ENCODE results near the gene EDNRA. TPM values are rescaled to one million over a fixed set of nuclear protein-coding genes. Genes with fewer than 3 reads are reported as not detected.
A peak's percentile ranks its signal among the peaks of the same experiment; 100 is the strongest.

The EDNRA gene
- total RNA-seq, 1 experiment from 2014 or later, result not detected

DNA sequence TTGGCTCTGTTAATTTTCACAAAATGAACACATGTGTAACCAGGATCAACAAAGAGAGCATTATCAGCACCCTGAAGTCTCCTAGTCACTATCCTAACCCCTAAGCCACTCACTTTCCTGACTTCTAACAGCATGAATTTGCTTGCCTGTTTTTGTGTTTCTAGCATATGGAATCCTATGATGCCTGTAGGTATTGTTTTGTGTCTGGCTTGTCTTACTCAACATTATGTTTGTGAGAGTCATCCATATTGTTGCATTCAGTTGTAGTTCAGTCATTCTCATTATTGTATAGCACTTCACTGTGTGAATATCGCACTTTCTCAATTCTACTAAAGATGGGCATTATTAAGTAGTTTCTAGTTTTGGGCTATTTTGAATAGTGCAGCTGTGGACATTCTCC, 15.6 kb downstream of the EDNRA start:
- no peak for DNase-seq (ENCODE audit: low spot score)

DNA sequence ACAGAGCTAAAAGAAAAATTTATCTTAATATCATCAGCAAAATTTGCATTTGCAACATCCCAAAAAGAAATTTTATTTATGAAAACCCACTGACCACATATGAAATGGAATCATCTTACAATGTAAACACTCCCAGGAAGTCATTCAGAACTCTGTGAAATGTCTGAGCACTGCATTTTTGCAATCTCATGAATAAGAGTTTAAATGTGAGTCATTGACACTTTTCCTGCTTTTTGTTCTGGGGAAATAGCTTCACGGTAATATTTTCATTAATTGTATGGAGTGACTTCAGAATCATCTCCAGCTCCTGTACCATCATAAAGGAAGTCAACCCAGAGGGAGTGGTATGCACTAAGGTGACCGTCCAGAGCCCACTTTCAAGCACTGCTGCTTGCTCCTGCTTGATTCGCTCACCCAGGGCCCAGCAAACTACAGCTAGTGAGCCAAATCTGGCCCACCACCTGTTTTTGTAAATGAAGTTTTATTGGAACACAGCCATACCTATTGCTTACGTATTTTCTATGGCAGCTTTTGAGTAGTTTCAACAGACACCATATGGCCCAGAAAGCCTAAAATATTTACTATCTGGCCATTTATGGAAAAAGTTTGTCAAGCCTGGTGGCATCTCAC, 17.2 kb downstream of the EDNRA start:
- no peak for DNase-seq (ENCODE audit: low spot score)

DNA sequence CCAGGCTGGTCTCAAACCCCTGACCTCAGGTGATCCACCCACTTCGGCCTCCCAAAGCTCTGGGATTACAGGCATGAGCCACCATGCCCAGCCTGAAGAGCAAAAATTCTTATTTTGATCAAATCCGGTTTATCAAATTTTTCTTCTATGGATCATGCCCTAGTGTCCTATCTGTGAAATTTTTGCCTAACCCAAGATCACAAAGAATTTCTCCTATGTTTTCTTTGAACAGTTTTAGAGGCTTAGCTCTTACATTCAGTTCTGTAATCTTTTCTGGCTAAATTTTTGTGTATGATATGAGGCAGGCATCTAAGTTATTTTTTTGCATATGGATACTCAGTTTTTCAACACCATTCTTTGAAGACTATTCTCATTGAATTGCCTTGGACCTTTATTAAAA, 27.4 kb downstream of the EDNRA start:
- DNase-seq (ENCODE audit: low spot score), result no peak

DNA sequence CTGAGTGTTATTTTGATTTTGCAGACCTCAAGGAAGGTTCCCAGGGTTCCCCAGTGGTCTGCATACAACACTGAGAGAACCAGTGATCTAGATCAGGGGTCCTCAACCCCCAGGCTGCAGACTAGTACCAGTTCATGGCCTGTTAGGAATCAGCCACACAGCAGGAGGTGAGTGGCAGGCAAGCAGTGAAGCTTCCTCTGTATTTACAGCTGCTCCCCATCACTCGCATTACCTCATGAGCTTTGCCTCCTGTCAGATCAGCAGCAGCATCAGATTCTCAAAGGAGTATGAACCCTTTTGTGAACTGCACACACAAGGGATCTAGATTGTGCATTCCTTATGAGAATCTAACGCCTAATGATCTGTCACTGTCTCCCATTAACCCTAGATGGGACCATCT, 28.5 kb downstream of the EDNRA start:
- DNase-seq (ENCODE audit: low spot score), result no peak

DNA sequence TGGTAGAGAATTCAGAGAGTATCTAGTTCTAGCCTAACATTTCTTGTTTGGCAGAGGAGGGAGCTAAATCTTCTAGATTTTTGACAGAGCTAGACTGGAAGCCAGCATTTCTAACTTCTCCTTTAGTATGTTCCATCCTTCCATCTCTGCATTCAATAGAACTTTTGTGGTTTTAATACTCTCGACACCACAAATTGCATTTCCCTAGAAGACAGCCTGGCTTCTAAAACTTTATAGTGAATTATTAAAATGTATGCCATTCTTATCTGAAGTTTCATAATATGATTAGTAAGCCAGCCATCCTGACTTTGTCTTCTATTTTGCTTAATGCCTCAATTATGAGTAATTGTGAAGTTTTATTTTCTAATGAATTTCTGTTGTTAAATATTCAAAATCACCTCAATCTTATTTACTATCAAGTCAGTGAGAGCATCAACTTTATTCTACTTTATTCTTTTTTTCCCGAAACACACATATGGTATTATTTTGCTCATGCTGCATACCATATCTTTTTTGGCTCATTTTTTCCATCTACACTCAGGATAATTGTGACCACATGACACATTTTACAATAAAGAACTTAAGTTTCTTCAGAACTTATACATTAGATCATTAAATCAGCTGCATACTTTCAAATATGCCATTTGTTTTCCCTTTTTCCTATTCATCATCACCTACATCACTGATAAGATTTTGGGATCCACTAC, 30.2 kb downstream of the EDNRA start:
- DNase-seq (ENCODE audit: low spot score), result no peak

DNA sequence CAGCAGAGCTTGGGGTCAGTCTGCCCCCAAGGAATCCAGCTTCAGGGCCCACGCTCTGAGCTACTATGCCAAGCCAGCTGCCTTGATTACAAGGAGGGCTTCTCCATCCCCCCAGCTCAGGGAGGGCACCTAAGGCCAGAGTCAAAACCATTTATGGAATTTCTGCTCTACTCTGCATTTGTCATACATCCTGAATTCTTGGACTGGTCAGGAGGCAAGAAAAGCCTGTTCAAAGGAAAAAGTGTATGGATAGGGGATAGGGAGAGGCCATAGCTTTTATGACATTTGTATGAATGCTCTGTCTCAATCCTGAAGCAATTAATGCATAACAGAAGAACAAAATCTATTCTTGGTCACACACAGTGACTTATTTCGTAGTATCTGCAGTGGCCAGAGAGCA, 32.2 kb downstream of the EDNRA start:
- no peak for DNase-seq (ENCODE audit: low spot score)

DNA sequence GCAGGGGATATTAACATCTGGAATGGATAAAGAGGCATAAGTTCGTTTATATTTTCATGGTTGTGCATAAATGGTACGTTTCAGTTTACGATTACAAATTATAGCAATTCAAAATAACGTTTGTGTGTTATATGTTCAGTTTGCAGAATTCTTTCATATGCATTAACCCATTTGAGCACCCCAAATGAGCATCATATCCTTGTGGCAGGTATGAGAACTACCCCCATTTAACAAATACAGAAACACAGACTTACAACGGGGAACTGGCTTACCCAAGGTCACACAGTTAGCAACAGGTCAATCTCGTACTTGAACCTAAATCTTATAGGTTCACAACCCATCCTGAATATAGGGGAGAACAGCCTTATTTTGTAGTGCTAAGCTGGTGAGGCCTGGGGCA, 33.1 kb downstream of the EDNRA start:
- DNase-seq (ENCODE audit: low spot score), result no peak

DNA sequence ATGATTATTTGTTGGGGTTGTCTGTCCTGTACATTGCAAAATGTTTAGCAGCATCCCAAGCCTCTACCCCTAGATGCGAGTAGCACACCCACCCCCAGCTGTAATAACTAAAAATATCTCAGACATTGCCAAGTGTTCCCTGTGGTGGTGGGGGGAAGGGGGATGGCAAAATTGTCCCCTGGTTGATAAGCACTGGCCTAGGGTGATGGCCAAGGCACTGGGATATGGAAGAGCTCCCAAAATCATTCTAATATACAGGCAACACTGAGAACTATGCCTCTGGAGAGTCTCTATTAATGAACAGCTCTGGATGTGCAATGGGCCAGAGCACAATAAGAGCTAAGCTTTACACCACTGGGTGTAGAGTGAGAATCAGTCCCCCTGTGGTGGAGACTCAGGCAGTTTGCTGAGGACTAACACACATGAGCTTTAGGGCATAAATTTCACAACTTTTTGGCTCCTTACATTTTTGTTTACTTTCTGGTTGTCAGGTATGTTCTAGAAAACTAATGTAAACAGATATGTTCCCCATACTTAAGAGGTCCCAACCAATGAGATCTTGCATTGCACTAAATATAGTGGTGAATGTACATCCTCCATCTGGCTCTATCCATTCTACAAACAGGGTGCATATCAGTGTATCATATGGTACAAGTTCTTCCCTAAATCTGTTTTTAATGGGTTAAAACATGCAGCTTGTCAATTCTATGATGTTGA, 34.5 kb downstream of the EDNRA start:
- DNase-seq (ENCODE audit: low spot score), result no peak

DNA sequence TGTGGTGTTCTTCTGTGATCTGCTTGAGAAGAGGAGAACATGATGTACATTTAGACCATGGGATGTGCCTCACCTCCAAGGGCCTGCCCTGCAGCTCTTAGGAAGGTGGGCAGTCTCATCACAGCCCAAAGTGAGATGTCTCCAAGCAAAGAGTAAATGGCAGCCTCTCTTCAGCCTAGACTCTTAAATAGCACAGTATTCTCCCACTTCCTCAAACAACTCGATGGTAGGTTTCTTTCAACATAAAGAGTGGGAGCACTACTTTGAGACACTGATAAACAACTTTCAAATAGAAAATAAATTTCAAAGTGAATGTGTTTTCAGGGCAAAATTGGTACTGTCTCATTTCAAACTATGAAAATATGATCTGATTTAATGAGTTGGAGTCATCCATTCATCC, 35.2 kb downstream of the EDNRA start:
- DNase-seq (ENCODE audit: low spot score), result no peak

DNA sequence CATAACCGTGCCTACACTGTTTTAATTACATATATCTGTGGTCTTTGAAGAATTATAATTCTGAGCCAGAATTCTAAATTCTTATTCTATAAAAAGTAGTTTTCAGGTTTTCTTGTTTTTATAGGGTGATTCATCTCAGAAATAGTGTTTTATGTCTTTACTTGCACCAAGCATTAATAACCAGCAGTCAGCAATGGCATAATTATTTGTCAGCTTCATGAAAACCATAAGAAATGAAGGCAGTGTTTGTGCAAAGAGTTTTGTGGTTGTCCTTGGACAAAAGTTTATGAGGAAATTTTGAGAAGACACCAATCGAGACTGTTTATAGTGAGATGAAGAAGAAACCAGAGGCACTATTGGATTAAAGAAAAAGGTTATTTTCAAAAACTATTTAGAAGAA, 37.2 kb downstream of the EDNRA start:
- DNase-seq (ENCODE audit: low spot score), result no peak

DNA sequence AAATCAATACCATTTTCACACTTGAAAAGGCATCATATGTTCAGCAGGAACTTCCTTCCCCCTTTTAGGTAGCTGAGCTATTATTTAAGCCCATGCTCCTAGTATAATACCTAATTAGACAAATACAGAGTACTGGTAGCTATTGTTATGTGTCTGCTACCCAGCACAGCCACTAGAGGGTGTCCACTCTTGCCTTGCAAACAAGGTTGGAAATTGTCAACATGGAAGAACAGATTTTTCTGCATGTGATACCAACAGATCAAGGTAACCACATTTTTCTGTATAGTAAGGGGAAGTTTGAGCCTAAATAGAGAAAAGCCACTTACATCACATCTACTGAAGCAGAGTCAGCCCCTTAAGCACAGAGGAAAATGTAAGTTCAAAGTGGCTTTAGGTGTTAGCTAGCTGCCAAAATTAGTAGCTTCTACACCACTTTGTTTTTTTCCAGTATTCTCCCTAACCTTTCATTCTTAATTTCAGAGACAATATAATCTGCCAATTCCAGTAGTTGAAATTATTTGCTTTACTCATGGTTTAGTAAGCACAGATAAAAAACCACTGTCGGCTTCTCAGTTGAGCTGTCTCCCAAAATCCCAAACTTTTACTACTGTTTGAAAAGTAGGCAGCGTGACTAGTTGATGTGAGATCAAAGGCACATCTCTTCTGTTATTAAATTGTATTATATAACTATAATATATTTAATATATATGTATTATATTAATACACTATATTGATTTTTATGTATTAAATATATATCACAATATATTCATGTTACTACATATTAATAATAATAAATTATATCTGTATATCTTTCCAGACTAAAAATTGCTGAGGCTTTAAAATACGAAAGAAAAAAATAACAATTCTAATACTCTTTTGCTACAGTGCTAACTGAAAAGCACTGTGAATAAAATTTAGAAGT, 38.2 kb downstream of the EDNRA start:
- DNase-seq (ENCODE audit: low spot score), result peak; percentile 60

DNA sequence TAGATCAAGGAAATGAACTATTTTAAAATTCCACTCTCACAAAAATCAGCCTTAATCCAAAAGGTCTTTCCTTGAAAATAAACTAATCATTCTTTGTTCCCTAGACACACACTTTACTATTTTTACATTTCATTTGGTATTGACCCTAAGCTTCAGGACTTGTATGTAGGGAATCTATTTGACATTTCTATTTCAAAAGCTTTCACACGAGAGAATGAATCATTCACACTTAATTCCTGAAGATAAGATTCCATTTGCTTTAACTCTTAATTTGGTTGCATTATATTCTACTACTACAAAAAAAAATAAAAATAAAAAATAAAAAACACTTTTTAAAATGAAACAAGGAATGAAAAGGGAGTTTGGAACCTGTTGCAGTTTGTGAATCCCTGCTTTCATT, 43.7 kb downstream of the EDNRA start:
- no peak for DNase-seq (ENCODE audit: low spot score)

DNA sequence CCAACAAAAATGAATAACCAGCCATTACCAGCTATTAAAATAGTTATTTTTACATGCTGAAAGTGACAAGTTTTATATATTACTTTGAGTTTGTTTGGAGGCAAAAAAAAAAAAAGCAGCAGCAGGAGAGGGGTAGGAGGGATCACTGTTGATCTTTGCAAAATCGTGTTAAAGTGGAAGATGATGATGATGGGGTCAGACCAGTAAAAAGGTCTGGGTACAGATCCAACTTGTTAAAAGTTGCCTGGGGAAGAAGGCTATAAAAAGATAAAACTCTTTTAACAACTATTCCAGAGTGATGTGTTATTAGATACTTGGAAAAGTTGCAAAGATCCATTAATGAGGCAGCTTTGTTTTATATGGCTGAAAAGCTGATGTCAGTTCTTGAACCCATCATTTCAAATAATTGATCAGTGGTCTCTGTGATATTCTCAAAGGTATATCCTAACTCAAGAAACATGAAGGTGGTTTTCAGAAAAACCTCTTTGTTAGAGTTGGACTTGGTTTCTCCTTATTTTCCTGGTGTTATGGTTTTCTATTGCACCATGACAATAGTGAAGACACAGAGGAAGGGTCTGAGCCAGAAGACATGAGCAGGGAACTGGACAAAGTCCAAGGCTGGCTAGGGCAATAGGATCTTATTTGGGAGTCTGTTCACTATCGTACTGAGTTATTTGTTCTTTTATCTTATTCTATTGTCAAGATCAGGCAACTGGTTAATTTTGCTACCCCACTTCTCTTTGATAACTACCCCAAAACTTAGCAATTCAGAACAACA, 44.8 kb downstream of the EDNRA start:
- no peak for DNase-seq (ENCODE audit: low spot score)

DNA sequence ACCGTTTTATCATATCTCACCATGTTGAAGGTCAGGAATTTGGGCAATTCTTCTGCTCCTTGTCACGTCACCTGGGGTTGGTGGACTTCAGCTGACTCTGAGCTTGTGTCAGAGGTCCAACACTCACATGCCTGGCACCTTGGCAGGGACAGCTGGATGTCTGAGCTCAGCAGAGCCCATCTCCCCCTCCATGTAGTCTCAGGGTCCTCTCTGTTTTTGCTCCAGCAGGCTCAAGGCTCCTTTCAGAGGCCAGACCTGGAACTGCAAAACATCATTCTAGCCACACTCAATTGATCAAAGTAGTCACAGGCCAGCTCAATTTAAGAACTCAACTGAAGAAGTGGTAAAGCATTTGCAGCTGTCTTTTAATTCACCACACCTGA, 45.4 kb downstream of the EDNRA start:
- peak; percentile 2 for DNase-seq (ENCODE audit: low spot score)

DNA sequence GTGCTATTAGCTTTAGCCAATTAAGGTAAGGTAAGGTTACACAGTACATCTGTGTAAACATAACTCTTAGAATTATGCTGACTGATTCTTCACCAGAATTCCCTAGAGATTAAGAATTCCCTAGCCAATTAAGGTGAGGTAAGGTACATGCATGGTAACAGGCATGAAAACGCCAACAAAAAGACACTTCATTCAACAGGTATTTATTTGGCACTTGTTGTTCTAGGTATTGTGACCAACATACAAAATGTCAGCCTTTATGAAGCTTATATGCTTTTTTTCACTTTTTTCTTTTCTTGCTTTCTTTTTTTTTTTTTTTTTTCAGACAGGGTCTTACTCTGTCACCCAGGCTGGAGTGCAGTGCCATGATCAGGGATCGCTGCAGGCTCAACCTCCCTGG, 47.2 kb downstream of the EDNRA start:
- DNase-seq (ENCODE audit: low spot score), result no peak

DNA sequence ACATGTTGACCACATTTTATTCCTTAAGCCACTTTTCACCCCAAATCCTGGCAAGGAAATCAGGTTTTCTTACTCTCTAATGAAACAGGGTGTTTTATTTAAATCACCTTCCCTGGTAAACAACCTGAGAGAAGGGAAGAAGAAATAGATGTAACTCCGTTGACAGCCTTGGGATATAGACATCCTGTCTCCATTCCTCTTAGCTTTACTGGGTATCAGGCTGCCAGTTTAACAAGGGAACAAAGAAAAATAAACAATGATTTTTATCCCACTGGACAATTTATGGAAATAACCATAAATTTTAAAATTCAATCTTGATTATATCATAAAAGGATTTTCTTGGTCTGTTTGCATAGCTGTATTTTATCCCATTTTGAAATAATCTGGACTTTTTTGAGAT, 49.2 kb downstream of the EDNRA start:
- DNase-seq (ENCODE audit: low spot score), result no peak

DNA sequence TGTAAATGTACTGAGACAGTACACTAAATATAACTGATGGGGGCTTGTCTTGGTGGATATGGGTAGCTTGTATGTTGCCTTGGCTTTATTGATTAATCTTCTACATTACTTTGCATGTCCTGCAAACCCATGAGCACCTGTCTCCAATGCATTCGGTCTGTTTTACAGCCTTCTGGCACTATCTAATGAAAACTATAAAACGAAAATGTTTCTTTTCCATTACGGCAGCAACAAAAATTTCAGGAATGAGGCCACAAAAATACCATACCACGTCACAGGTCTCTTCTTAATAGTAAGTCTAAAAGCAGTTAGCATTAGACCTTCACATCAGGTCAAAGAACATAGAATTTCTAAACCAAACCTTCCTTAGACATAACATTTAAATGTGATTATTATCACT, 49.8 kb downstream of the EDNRA start:
- no peak for DNase-seq (ENCODE audit: low spot score)

DNA sequence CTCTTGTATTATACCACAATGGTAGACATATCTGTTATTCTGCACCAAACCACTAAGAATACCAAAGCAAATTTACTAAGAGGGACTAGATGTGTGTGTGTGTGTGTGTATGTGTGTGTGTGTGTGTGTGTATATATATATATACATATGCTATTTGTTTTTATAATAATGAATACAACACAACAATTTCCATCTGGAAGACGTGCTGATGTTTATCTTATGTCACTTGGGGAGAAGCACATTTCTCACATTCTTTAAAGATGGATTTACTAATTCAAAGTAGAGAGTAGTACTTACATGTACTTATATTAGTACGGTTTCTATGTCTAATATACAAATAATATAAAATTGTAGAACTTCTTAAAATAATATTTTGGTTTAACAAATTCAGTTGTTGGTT, 52.0 kb downstream of the EDNRA start:
- DNase-seq (ENCODE audit: low spot score), result no peak

DNA sequence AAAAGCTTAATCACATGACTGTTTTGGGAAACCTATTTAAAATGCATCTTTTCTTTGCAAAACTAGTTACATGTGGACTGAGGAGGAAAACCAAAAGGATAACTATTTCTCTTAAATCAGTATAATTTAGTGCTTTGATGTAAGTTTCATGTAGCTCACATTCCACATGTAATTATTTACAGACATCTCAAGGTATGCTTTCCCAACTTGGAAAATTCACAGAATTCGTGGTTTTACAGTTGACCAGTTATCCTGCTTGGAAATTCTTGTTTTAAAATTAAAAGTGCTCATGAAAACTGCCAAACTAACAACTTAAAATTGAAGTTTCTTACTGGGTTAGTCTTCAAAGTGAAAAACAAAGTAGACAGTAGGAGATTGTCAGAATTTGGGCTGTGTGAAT, 52.4 kb downstream of the EDNRA start:
- no peak for DNase-seq (ENCODE audit: low spot score)

DNA sequence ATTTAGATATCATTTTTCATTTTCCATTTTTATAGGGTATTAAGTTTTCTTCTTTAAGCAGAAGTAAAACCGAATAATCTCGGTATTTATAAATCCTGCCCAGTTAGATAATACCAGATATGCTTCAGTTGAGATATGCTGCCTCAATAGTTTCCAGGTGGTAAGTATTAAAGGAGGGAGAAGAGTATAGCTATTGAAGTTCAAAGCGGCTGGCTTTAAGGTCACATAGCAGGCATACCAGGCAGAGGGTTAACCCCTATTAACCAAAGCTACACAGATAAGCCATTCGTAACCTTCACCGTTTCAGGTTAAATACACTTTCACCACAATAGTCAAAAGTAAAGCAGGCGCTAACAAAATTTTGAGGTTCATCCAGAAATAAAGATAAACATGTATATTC, 54.2 kb downstream of the EDNRA start:
- DNase-seq (ENCODE audit: low spot score), result no peak

DNA sequence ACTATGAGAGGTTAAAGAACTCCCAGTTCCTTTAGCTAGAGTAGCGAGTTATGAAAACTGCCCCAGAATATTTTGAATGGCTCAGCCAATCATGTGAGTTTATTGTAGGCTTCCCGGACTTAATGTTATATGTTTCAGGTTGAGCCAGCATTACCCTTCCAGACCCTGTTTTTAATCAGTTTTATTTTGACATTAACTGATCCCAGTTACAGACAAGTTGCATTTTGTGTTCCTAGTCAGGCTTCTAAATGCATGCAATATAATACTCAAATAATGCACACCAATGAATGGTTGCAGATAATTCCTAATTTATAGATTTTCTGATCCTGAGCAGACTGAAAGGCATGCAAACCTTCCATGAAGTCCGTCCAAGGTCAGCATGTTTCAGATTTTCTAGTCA, 57.8 kb downstream of the EDNRA start:
- DNase-seq (ENCODE audit: low spot score), result no peak
